Neural cell (in vitro differentiated cells): ENCODE results near the gene RYR2. TPM values are rescaled to one million over a fixed set of nuclear protein-coding genes. Genes with fewer than 3 reads are reported as not detected.

ENCODE experiments used
- H2AFZ ChIP-seq: fragments of 200-600, 300-800 bp; sonication (generic), shearing (Covaris generic); 2 replicates; pipeline ENCODE4 v1.6.0; 2014; ENCODE audit warnings: low read depth, mild to moderate bottlenecking, antibody characterized with exemption, low read length, moderate library complexity
- H3F3A ChIP-seq: fragments of 200-600 bp; shearing (Covaris generic); 2 replicates; pipeline ENCODE4 v1.6.1; 2016; ENCODE audit warnings: mild to moderate bottlenecking, moderate library complexity, mixed read lengths, antibody characterized with exemption, low read length; ENCODE audit not compliant: insufficient read depth, poor library complexity, severe bottlenecking
- H3K27ac ChIP-seq: fragments of 200-600, 300-800 bp; sonication (generic), shearing (Covaris generic); 2 replicates; pipeline ENCODE4 v1.5.1; 2014; ENCODE audit warnings: mild to moderate bottlenecking, low read length, moderate library complexity
- H3K27me3 ChIP-seq: fragments of 300-800, 200-600 bp; sonication (generic), shearing (Covaris generic); 2 replicates; pipeline ENCODE4 v1.6.0; 2014; ENCODE audit warnings: mild to moderate bottlenecking, low read depth, low read length, moderate library complexity; ENCODE audit not compliant: insufficient read depth
- H3K36me3 ChIP-seq: fragments of 300-800, 200-600 bp; sonication (generic), shearing (Covaris generic); 2 replicates; pipeline ENCODE4 v1.5.1; 2014; ENCODE audit warnings: mild to moderate bottlenecking, antibody characterized with exemption, low read length, moderate library complexity; ENCODE audit not compliant: insufficient read depth
- H3K4me2 ChIP-seq: fragments of 300-800, 200-600 bp; sonication (generic), shearing (Covaris generic); 2 replicates; pipeline ENCODE4 v1.6.0; 2014; ENCODE audit warnings: mild to moderate bottlenecking, low read length
- H3K4me3 ChIP-seq: fragments of 300-800, 200-600 bp; sonication (generic), shearing (Covaris generic); 2 replicates; pipeline ENCODE4 v1.5.1; 2014; ENCODE audit warnings: mild to moderate bottlenecking, low read length, moderate library complexity
- H3K79me2 ChIP-seq: fragments of 200-600 bp; shearing (Covaris generic); replicated peaks from 2 replicates; pipeline ENCODE4 v1.6.0; 2014; ENCODE audit warnings: mild to moderate bottlenecking, low read length, moderate library complexity; ENCODE audit not compliant: insufficient read depth
- H3K9ac ChIP-seq: fragments of 300-800, 200-600 bp; sonication (generic), shearing (Covaris generic); 2 replicates; pipeline ENCODE4 v1.6.1; 2016; ENCODE audit warnings: mild to moderate bottlenecking, low read length, mixed read lengths
- H3K9me2 ChIP-seq: fragments of 200-600 bp; shearing (Covaris generic); 2 replicates; pipeline ENCODE4 v1.6.1; 2016; ENCODE audit warnings: mild to moderate bottlenecking, low read length, mixed read lengths; ENCODE audit not compliant: insufficient read depth
- H3K9me3 ChIP-seq: fragments of 200-600, 300-800 bp; sonication (generic), shearing (Covaris generic); 2 replicates; pipeline ENCODE4 v1.6.1; 2016; ENCODE audit warnings: mild to moderate bottlenecking, mixed run types, low read length, moderate library complexity, mixed read lengths
- H4K20me1 ChIP-seq: fragments of 200-600 bp; shearing (Covaris generic); 2 replicates; pipeline ENCODE4 v1.6.1; 2016; ENCODE audit warnings: mild to moderate bottlenecking, mixed run types; ENCODE audit not compliant: insufficient read depth
- CTCF ChIP-seq: fragments of 450-650 bp; IDR thresholded peaks from 2 replicates; pipeline ENCODE4 v1.5.1; 2014; ENCODE audit warnings: antibody characterized with exemption, mild to moderate bottlenecking, moderate library complexity; ENCODE audit not compliant: poor library complexity, severe bottlenecking
- EP300 ChIP-seq: fragments of 450-650 bp; conservative IDR thresholded peaks from 2 replicates; pipeline ENCODE4 v1.6.1; 2014; ENCODE audit warnings: antibody characterized with exemption, mild to moderate bottlenecking, moderate library complexity; ENCODE audit not compliant: poor library complexity, severe bottlenecking
- EZH2 ChIP-seq: fragments of 200-600, 300-800 bp; shearing (Covaris generic), sonication (generic); IDR thresholded peaks from 2 replicates; pipeline ENCODE4 v1.6.1; 2014; ENCODE audit warnings: antibody characterized with exemption, low read length, borderline replicate concordance, mild to moderate bottlenecking; ENCODE audit not compliant: insufficient read depth, poor library complexity, severe bottlenecking
- MXI1 ChIP-seq: fragments of 450-650 bp; conservative IDR thresholded peaks from 2 replicates; pipeline ENCODE4 v1.6.1; 2014; ENCODE audit warnings: antibody characterized with exemption, mild to moderate bottlenecking; ENCODE audit not compliant: poor library complexity, severe bottlenecking
- POLR2AphosphoS5 ChIP-seq: IDR thresholded peaks from 2 replicates; pipeline ENCODE4 v1.6.1; 2012
- RAD21 ChIP-seq: fragments of 450-650 bp; conservative IDR thresholded peaks from 2 replicates; pipeline ENCODE4 v1.6.1; 2014; ENCODE audit warnings: antibody characterized with exemption, mild to moderate bottlenecking, moderate library complexity
- REST ChIP-seq: IDR thresholded peaks from 2 replicates; pipeline ENCODE4 v1.6.1; 2012; ENCODE audit warnings: borderline replicate concordance
- SMC3 ChIP-seq: fragments of 450-650 bp; conservative IDR thresholded peaks from 2 replicates; pipeline ENCODE4 v1.6.1; 2014; ENCODE audit warnings: antibody characterized with exemption, mild to moderate bottlenecking, moderate library complexity; ENCODE audit not compliant: poor library complexity
- TAF1 ChIP-seq: IDR thresholded peaks from 2 replicates; pipeline ENCODE4 v1.6.1; 2012; ENCODE audit warnings: low read depth
- polyA plus RNA-seq: library from polyadenylated mRNA; depleted of rRNA; stranded (reverse); fragments of >200 nt; gene quantifications from 2 replicates; pipeline ENCODE4 v1.2.3, GENCODE V29; 2014

RYR2 gene
- polyA plus RNA-seq, 1 donor from 2014 or later, result 3.8 TPM

- no peak overlapping the region for H3K27ac ChIP-seq
- H3K4me2 ChIP-seq, result no peak overlapping the region
- no peaks in the 10 kb centered on the region for H3K36me3 ChIP-seq
- no peaks in the 10 kb centered on the region for H3F3A ChIP-seq
- no peak for TF ChIP-seq TAF1
- TF ChIP-seq EP300, result no peak
- TF ChIP-seq POLR2AphosphoS5, result no peak
- no peak for TF ChIP-seq MXI1
- no peak for TF ChIP-seq SMC3
- no peak for TF ChIP-seq RAD21
- TF ChIP-seq CTCF, result no peak
- no peak for TF ChIP-seq EZH2
- no peak for TF ChIP-seq REST
- H3K9ac ChIP-seq, result no peak overlapping the region
- H3K27me3 ChIP-seq, result no peaks in the 10 kb centered on the region
- H3K9me2 ChIP-seq, result no peaks in the 10 kb centered on the region
- H3K4me3 ChIP-seq, result no peak overlapping the region
- no peaks in the 10 kb centered on the region for H3K79me2 ChIP-seq
- no peaks in the 10 kb centered on the region for H3K9me3 ChIP-seq
- H4K20me1 ChIP-seq, result no peaks in the 10 kb centered on the region
- H2AFZ ChIP-seq, result no peak overlapping the region
These were observed 630.0 kb downstream of the RYR2 start for GRCh38 chr1:237671935-237672334.

- Histone ChIP-seq H3K9me2 (no peaks in the 10 kb centered on the region), H3K4me2 (no peak overlapping the region), H3K9ac (no peak overlapping the region), H3K27ac (no peak overlapping the region), H3K79me2 (no peaks in the 10 kb centered on the region), H3K4me3 (no peak overlapping the region), H3F3A (no peaks in the 10 kb centered on the region), H3K9me3 (no peaks in the 10 kb centered on the region), H3K36me3 (no peaks in the 10 kb centered on the region), H3K27me3 (no peaks in the 10 kb centered on the region), H2AFZ (no peak overlapping the region), H4K20me1 (no peaks in the 10 kb centered on the region)
- no peak for TF ChIP-seq POLR2AphosphoS5
- peak; percentile 33 for TF ChIP-seq RAD21
- TF ChIP-seq MXI1, result no peak
- peak; percentile 32 for TF ChIP-seq SMC3
- TF ChIP-seq CTCF, result peak; percentile 50
These were observed 630.8 kb downstream of the RYR2 start for GRCh38 chr1:237672748-237673147.
